Measurements from ENCODE around the gene LSM11.

Gene LSM11

DNA sequence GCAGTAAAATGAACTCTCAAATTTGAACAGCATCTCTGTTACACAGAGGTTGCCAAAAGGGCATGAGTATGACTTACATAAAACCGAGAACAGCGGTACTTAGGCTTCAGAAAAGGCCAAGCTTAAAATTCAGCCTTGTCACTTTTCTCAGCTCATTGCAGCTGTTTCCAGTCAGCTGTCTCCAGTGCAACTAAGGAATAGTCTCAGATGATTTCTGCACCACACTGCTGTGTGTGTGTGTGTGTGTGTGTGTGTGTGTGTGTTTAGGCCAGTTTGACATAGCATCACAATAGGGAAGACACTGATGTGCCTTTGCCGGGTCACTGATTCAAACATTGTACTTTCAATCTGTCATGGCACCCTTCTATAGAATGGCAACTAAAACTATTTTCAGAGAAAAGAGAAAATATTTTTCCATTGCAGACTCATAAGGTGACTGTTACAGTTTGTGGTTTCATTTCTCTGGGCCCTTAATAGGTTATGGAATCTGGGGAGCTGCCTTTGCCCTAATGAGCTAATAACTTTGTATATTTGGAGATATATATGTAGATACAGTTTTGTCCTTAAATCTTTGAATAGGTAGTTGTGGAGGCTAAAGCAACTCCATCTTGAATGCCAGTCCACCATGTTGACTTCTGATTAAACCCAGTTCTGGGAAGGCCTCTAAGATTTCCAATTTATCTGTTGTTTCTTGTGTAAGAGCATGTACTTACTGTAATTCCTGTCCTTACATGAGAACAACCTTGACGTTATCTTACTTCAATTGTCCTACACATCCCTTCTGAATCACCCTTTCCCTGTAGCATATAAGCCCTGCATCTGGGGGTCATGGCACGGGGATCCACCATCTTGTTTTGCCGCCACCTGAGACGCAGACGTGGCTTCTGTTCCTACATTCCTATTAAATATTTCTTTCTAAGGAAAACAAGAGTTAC is 4.5 kb downstream of the LSM11 start:
- no peak for DNase-seq (ENCODE audit: low spot score)
- TF ChIP-seq, protein P1, sequence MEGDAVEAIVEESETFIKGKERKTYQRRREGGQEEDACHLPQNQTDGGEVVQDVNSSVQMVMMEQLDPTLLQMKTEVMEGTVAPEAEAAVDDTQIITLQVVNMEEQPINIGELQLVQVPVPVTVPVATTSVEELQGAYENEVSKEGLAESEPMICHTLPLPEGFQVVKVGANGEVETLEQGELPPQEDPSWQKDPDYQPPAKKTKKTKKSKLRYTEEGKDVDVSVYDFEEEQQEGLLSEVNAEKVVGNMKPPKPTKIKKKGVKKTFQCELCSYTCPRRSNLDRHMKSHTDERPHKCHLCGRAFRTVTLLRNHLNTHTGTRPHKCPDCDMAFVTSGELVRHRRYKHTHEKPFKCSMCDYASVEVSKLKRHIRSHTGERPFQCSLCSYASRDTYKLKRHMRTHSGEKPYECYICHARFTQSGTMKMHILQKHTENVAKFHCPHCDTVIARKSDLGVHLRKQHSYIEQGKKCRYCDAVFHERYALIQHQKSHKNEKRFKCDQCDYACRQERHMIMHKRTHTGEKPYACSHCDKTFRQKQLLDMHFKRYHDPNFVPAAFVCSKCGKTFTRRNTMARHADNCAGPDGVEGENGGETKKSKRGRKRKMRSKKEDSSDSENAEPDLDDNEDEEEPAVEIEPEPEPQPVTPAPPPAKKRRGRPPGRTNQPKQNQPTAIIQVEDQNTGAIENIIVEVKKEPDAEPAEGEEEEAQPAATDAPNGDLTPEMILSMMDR (IDR thresholded peaks at IDR 0.05; ENCODE audit: extremely low read depth, missing control alignments), result no peak

DNA sequence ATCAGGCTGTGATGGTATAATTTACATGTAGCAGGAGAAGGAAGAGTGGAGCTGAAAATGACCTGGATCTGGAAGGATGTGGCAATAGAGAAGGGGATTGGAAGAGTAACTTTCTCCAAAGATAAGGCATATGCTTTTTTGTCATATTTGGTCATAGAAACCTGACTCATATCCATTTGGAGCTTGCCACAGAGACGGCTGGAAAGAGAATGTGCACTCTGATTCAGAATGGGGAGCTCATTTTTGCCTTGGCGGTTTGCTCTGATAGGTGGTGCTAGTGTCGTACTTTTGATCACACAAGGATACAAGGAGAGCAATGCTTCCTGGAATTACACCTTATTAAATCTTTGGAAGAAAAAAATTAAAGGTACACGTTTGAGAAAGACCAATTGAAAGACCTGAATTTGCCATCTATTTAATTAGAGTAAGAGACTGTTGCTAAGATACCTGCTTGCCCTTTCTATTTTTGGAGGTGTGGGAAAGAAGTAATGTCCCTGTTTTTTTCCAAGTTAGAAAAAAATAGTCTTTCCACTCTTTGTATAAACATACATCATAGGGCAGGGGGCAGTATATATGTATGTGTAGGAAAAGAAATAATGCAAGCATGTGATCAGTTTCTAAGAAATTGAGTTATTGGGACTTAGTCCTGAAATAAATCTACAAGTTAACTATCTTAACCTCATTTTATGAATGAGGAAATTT is 5.4 kb downstream of the LSM11 start:
- DNase-seq (ENCODE audit: low spot score), result no peak
- TF ChIP-seq, protein P1 (IDR thresholded peaks at IDR 0.05; ENCODE audit: extremely low read depth, missing control alignments), result no peak

DNA sequence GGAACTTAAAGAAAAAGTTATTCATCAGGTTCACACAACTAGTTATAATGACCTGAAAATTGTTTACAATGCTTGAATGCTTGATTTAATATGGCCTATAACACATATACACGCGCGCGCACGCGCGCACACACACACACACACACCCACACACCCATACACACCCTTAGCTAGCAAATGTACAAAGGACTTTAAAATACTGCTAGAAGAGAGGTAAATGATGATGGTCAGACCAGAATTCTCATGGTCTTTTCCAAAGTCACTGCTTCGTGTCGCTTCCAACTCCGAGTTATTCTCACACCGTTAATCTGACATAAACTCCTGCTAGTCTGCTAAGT is 5.9 kb downstream of the LSM11 start:
- DNase-seq (ENCODE audit: low spot score), result no peak
- TF ChIP-seq, protein P1 (IDR thresholded peaks at IDR 0.05; ENCODE audit: extremely low read depth, missing control alignments), result no peak

DNA sequence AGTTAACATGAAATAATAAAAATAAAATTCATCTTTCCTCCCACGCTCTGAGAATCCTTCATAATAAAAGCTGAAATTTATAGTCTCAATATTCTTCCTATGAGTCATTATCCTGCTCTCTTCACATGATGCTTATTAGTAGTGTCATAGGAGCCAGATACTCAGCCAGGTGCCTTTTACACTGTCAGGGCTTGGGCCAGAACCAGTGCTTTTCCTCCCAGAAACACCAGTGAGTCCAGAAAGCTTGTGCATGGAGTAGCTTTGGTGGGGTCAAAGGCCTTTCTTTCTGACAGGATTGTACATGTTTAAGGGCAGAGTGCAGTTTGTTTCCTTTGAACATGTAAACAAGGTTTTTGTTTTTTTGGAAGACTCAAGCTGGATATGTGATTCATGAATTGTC is 6.8 kb downstream of the LSM11 start:
- TF ChIP-seq, protein P1 (IDR thresholded peaks at IDR 0.05; ENCODE audit: extremely low read depth, missing control alignments), result no peak
- no peak for DNase-seq (ENCODE audit: low spot score)

DNA sequence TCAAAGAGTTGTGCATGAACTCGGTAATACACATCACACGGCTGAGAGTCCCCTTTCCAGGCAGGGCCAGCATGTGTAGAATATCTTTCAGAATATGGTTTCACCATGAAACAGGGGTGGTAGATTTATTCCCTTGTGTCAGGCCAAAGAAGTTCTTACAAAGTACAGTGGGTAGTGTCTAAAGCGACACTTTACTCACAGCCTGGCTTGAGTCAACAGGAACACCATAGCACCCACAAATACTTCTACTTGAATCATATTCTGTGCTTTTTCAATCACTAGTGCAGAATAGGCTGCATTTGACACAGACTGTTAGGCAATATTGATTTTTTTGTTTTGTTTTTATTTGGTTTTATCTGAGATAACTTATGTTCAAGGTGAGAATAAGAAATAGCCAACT is 12.6 kb downstream of the LSM11 start:
- TF ChIP-seq, protein P1 (IDR thresholded peaks at IDR 0.05; ENCODE audit: extremely low read depth, missing control alignments), result no peak
- DNase-seq (ENCODE audit: low spot score), result no peak

DNA sequence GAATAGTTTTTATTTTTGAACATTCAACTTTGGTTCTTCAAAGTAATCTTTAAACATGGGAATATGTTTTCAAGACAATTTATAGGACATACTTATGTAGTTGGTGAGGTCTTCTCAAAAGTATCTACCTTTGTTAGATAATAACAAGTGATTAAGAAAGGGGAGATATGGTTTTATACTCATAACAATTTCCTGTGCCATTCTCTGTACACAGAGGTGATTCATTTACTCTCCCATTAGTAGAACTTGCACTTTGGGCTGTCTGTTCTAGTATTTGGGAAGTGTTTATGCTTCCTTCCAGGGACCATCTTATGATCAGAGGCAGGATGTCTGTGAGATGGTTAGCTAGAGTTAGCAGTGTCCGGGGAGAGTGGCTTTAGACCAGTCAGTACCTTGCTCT is 15.2 kb downstream of the LSM11 start:
- TF ChIP-seq, protein P1 (IDR thresholded peaks at IDR 0.05; ENCODE audit: extremely low read depth, missing control alignments), result no peak
- DNase-seq (ENCODE audit: low spot score), result no peak

Data from GM20000 (cell line).